T-helper 1 cell treated with Interleukin-12 subunit alpha and Interleukin-12 subunit beta and Interleukin-4 antibody, amounts not matched to agents 30 μg/mL and 1 μg/mL, for 36 hours (primary cell): ENCODE measurements around the gene ZNF774.

Experiments
- H3K27ac Mint-ChIP-seq: one replicate; pipeline ENCODE4 v1.8.0; 2021; ENCODE audit warnings: mild to moderate bottlenecking, mixed read lengths
- H3K27me3 Mint-ChIP-seq: one replicate; pipeline ENCODE4 v1.8.0; 2021; ENCODE audit warnings: low read depth, mixed read lengths
- H3K36me3 Mint-ChIP-seq: one replicate; pipeline ENCODE4 v1.8.0; 2021; ENCODE audit warnings: low read depth, mixed read lengths
- H3K4me1 Mint-ChIP-seq: one replicate; pipeline ENCODE4 v1.8.0; 2021; ENCODE audit warnings: low read depth, mixed read lengths
- H3K4me3 Mint-ChIP-seq: one replicate; pipeline ENCODE4 v1.8.0; 2021; ENCODE audit warnings: mild to moderate bottlenecking, moderate library complexity, mixed read lengths
- H3K9me3 Mint-ChIP-seq: one replicate; pipeline ENCODE4 v1.8.0; 2021; ENCODE audit warnings: mixed read lengths

Gene ZNF774

GRCh38 chr15:90388462-90389380 lies 36.6 kb downstream of the ZNF774 start:
- H3K4me1 Mint-ChIP-seq, result peaks cover 48% of the 10 kb centered on the region
- peaks cover 39% of the 10 kb centered on the region for H3K36me3 Mint-ChIP-seq
- H3K27me3 Mint-ChIP-seq, result no peaks in the 10 kb centered on the region
- peak overlapping the region; percentile 95 for H3K27ac Mint-ChIP-seq
- no peaks in the 10 kb centered on the region for H3K9me3 Mint-ChIP-seq
- peak overlapping the region; percentile 91 for H3K4me3 Mint-ChIP-seq

- H3K27ac Mint-ChIP-seq, result peak overlapping the region; percentile 90
- peaks cover 52% of the 10 kb centered on the region for H3K4me1 Mint-ChIP-seq
- H3K4me3 Mint-ChIP-seq, result peak overlapping the region; percentile 87
- peaks cover 39% of the 10 kb centered on the region for H3K36me3 Mint-ChIP-seq
- no peaks in the 10 kb centered on the region for H3K9me3 Mint-ChIP-seq
- H3K27me3 Mint-ChIP-seq, result no peaks in the 10 kb centered on the region
Measured at GRCh38 chr15:90389513-90389912, 37.4 kb downstream of the ZNF774 start.

GRCh38 chr15:90393040-90393439 lies 41.0 kb downstream of the ZNF774 start:
- H3K27ac Mint-ChIP-seq, result no peak overlapping the region
- H3K36me3 Mint-ChIP-seq, result peaks cover 45% of the 10 kb centered on the region
- no peak overlapping the region for H3K4me3 Mint-ChIP-seq
- no peaks in the 10 kb centered on the region for H3K9me3 Mint-ChIP-seq
- peaks cover 56% of the 10 kb centered on the region for H3K4me1 Mint-ChIP-seq
- no peaks in the 10 kb centered on the region for H3K27me3 Mint-ChIP-seq

GRCh38 chr15:90394074-90394473 lies 42.0 kb downstream of the ZNF774 start:
- peaks cover 39% of the 10 kb centered on the region for H3K36me3 Mint-ChIP-seq
- peaks cover 55% of the 10 kb centered on the region for H3K4me1 Mint-ChIP-seq
- no peaks in the 10 kb centered on the region for H3K27me3 Mint-ChIP-seq
- H3K27ac Mint-ChIP-seq, result no peak overlapping the region
- H3K9me3 Mint-ChIP-seq, result no peaks in the 10 kb centered on the region
- H3K4me3 Mint-ChIP-seq, result no peak overlapping the region

- H3K4me3 Mint-ChIP-seq, result no peak overlapping the region
- H3K36me3 Mint-ChIP-seq, result peaks cover 36% of the 10 kb centered on the region
- H3K27ac Mint-ChIP-seq, result no peak overlapping the region
- H3K27me3 Mint-ChIP-seq, result no peaks in the 10 kb centered on the region
- no peaks in the 10 kb centered on the region for H3K9me3 Mint-ChIP-seq
- peaks cover 53% of the 10 kb centered on the region for H3K4me1 Mint-ChIP-seq
Measured at GRCh38 chr15:90394748-90395442, 42.8 kb downstream of the ZNF774 start.

GRCh38 chr15:90396321-90396720 lies 44.2 kb downstream of the ZNF774 start:
- Mint-ChIP-seq H3K27ac (no peak overlapping the region), H3K9me3 (no peaks in the 10 kb centered on the region), H3K4me3 (no peak overlapping the region), H3K27me3 (no peaks in the 10 kb centered on the region), H3K4me1 (peaks cover 53% of the 10 kb centered on the region), H3K36me3 (peaks cover 23% of the 10 kb centered on the region)

- Mint-ChIP-seq H3K9me3 (no peaks in the 10 kb centered on the region), H3K27ac (peak overlapping the region; percentile 91), H3K4me3 (peak overlapping the region; percentile 69), H3K27me3 (no peaks in the 10 kb centered on the region), H3K4me1 (peaks cover 45% of the 10 kb centered on the region), H3K36me3 (peaks cover 12% of the 10 kb centered on the region)
Measured at GRCh38 chr15:90400005-90400758, 48.1 kb downstream of the ZNF774 start.

GRCh38 chr15:90400759-90401314 lies 48.8 kb downstream of the ZNF774 start:
- Mint-ChIP-seq H3K9me3 (no peaks in the 10 kb centered on the region), H3K4me3 (peak overlapping the region; percentile 69), H3K36me3 (peaks cover 10% of the 10 kb centered on the region), H3K27me3 (no peaks in the 10 kb centered on the region), H3K27ac (peak overlapping the region; percentile 91), H3K4me1 (peaks cover 42% of the 10 kb centered on the region)

GRCh38 chr15:90401495-90401894 lies 49.4 kb downstream of the ZNF774 start:
- Mint-ChIP-seq H3K27ac (peak overlapping the region; percentile 91), H3K4me3 (peak overlapping the region; percentile 68)

GRCh38 chr15:90402223-90402622 lies 50.1 kb downstream of the ZNF774 start:
- no peak overlapping the region for H3K4me3 Mint-ChIP-seq
- peaks cover 49% of the 10 kb centered on the region for H3K4me1 Mint-ChIP-seq
- H3K27ac Mint-ChIP-seq, result peak overlapping the region; percentile 91
- H3K36me3 Mint-ChIP-seq, result peaks cover 9% of the 10 kb centered on the region
- no peaks in the 10 kb centered on the region for H3K27me3 Mint-ChIP-seq
- no peaks in the 10 kb centered on the region for H3K9me3 Mint-ChIP-seq

More at GRCh38 chr15:90401495-90401894, 49.4 kb downstream of the ZNF774 start:
- peaks cover 42% of the 10 kb centered on the region for H3K4me1 Mint-ChIP-seq
- H3K9me3 Mint-ChIP-seq, result no peaks in the 10 kb centered on the region
- H3K36me3 Mint-ChIP-seq, result peaks cover 9% of the 10 kb centered on the region
- no peaks in the 10 kb centered on the region for H3K27me3 Mint-ChIP-seq

GRCh38 chr15:90402767-90403166 lies 50.7 kb downstream of the ZNF774 start:
- H3K27me3 Mint-ChIP-seq, result no peaks in the 10 kb centered on the region
- peaks cover 9% of the 10 kb centered on the region for H3K36me3 Mint-ChIP-seq
- no peaks in the 10 kb centered on the region for H3K9me3 Mint-ChIP-seq
- H3K4me1 Mint-ChIP-seq, result peaks cover 54% of the 10 kb centered on the region
- H3K27ac Mint-ChIP-seq, result no peak overlapping the region
- no peak overlapping the region for H3K4me3 Mint-ChIP-seq

- Mint-ChIP-seq H3K27me3 (no peaks in the 10 kb centered on the region), H3K4me1 (peaks cover 61% of the 10 kb centered on the region), H3K9me3 (peaks cover 3% of the 10 kb centered on the region), H3K4me3 (no peak overlapping the region), H3K27ac (no peak overlapping the region), H3K36me3 (peaks cover 23% of the 10 kb centered on the region)
Measured at GRCh38 chr15:90405055-90405607, 53.0 kb downstream of the ZNF774 start.

GRCh38 chr15:90407336-90407735 lies 55.3 kb downstream of the ZNF774 start:
- peaks cover 3% of the 10 kb centered on the region for H3K9me3 Mint-ChIP-seq
- H3K27ac Mint-ChIP-seq, result peak overlapping the region; percentile 58
- H3K4me3 Mint-ChIP-seq, result peak overlapping the region; percentile 33
- H3K4me1 Mint-ChIP-seq, result peaks cover 49% of the 10 kb centered on the region
- H3K27me3 Mint-ChIP-seq, result no peaks in the 10 kb centered on the region
- H3K36me3 Mint-ChIP-seq, result peaks cover 28% of the 10 kb centered on the region

GRCh38 chr15:90407871-90408317 lies 55.8 kb downstream of the ZNF774 start:
- Mint-ChIP-seq H3K27ac (peak overlapping the region; percentile 58), H3K36me3 (peaks cover 29% of the 10 kb centered on the region), H3K9me3 (peaks cover 3% of the 10 kb centered on the region), H3K4me1 (peaks cover 52% of the 10 kb centered on the region), H3K27me3 (no peaks in the 10 kb centered on the region), H3K4me3 (peak overlapping the region; percentile 33)
